GM23338 (cell line): Measurements from ENCODE around the gene FAU. TPM values are rescaled to one million over a fixed set of nuclear protein-coding genes. Genes with fewer than 3 reads are reported as not detected.
A peak's percentile ranks its signal among the peaks of the same experiment; 100 is the strongest.

Experiments
- ATAC-seq: fragments of 200-7000 bp; cut with Tn5 transposase; 3 replicates; pipeline ENCODE4 v1.9.1; 2020
- DNase-seq: peaks from one replicate; pipeline ENCODE4 v3.0.0-alpha.2; 2015; ENCODE audit warnings: low spot score
- H2AFZ ChIP-seq: fragments of 200-600 bp; sonication (generic); 2 replicates; pipeline ENCODE4 v1.8.0; 2016; ENCODE audit warnings: antibody characterized with exemption, mild to moderate bottlenecking, moderate library complexity
- H3F3A ChIP-seq: fragments of 200-600 bp; sonication (generic); replicated peaks from 2 replicates; pipeline ENCODE4 v1.8.0; 2017; ENCODE audit warnings: antibody characterized with exemption, mixed run types, low read depth
- H3K27ac ChIP-seq: fragments of 200-600 bp; sonication (generic); 2 replicates; pipeline ENCODE4 v1.6.1; 2016; ENCODE audit warnings: low read depth
- H3K27me3 ChIP-seq: fragments of 200-600 bp; sonication (generic); 2 replicates; pipeline ENCODE4 v1.8.0; 2016; ENCODE audit warnings: mild to moderate bottlenecking, mixed run types, moderate library complexity; ENCODE audit not compliant: insufficient read depth
- H3K36me3 ChIP-seq: fragments of 200-600 bp; sonication (generic); 2 replicates; pipeline ENCODE4 v1.8.0; 2016; ENCODE audit warnings: mild to moderate bottlenecking; ENCODE audit not compliant: insufficient read depth
- H3K4me1 ChIP-seq: fragments of 200-600 bp; sonication (generic); 2 replicates; pipeline ENCODE4 v1.8.0; 2016; ENCODE audit warnings: mild to moderate bottlenecking, moderate library complexity; ENCODE audit not compliant: insufficient read depth
- H3K4me2 ChIP-seq: fragments of 200-600 bp; sonication (generic); 2 replicates; pipeline ENCODE4 v1.7.1; 2017; ENCODE audit warnings: mixed run types
- H3K4me3 ChIP-seq: fragments of 200-600 bp; sonication (generic); 2 replicates; pipeline ENCODE4 v1.6.1; 2016; ENCODE audit warnings: mixed run types
- H3K79me2 ChIP-seq: fragments of 200-600 bp; sonication (generic); replicated peaks from 2 replicates; pipeline ENCODE4 v1.8.0; 2017; ENCODE audit warnings: mild to moderate bottlenecking; ENCODE audit not compliant: insufficient read depth
- H3K9me2 ChIP-seq: fragments of 200-600 bp; sonication (generic); 2 replicates; pipeline ENCODE4 v1.8.0; 2017; ENCODE audit not compliant: insufficient read depth
- H4K20me1 ChIP-seq: fragments of 200-600 bp; sonication (generic); replicated peaks from 2 replicates; pipeline ENCODE4 v1.8.0; 2017; ENCODE audit warnings: mild to moderate bottlenecking; ENCODE audit not compliant: insufficient read depth
- H3K27ac Mint-ChIP-seq: 2 replicates; pipeline ENCODE4 v1.8.0; 2020; ENCODE audit warnings: inconsistent platforms, mild to moderate bottlenecking, moderate library complexity, mixed read lengths
- H3K27me3 Mint-ChIP-seq: 3 replicates; pipeline ENCODE4 v1.8.0; 2022; ENCODE audit warnings: low read depth, mild to moderate bottlenecking, moderate library complexity, mixed read lengths, inconsistent platforms; ENCODE audit not compliant: insufficient read depth, poor library complexity
- H3K36me3 Mint-ChIP-seq: 3 replicates; pipeline ENCODE4 v1.8.0; 2021; ENCODE audit warnings: low read depth, mild to moderate bottlenecking, inconsistent platforms, moderate library complexity, mixed read lengths
- H3K4me1 Mint-ChIP-seq: 3 replicates; pipeline ENCODE4 v1.8.0; 2020; ENCODE audit warnings: mild to moderate bottlenecking, inconsistent platforms, mixed read lengths
- H3K4me3 Mint-ChIP-seq: 3 replicates; pipeline ENCODE4 v1.8.0; 2021; ENCODE audit warnings: moderate library complexity, mild to moderate bottlenecking, inconsistent platforms, mixed read lengths
- H3K9me3 Mint-ChIP-seq: 3 replicates; pipeline ENCODE4 v1.8.0; 2020; ENCODE audit warnings: moderate library complexity, mild to moderate bottlenecking, inconsistent platforms, mixed read lengths
- CREB1 ChIP-seq: fragments of 250-450 bp; sonication (Bioruptor Pico); IDR thresholded peaks from 2 replicates; pipeline ENCODE4 v1.5.0; 2020; ENCODE audit warnings: low read depth, mild to moderate bottlenecking, moderate library complexity
- CTCF ChIP-seq, 2 experiments: fragments of 200-600 bp in 1 of 2; sonication (generic) in 1 of 2; conservative IDR thresholded peaks; 2 replicates each; pipeline versions ENCODE4 v1.5.1 to v1.6.1; 2016 to 2017; ENCODE audit warnings: antibody characterized with exemption in 2 of 2, low read depth in 2 of 2, mild to moderate bottlenecking in 2 of 2, moderate library complexity in 1 of 2
- ETS1 ChIP-seq: IDR thresholded peaks from 2 replicates; pipeline ENCODE4 v1.6.1; 2016; ENCODE audit warnings: antibody characterized with exemption
- EZH2 ChIP-seq: fragments of 200-600 bp; sonication (generic); IDR thresholded peaks from one replicate; pipeline ENCODE4 v1.8.0; 2017; ENCODE audit warnings: antibody characterized with exemption, mild to moderate bottlenecking, low read depth; ENCODE audit not compliant: unreplicated experiment
- EZH2phosphoT487 ChIP-seq: fragments of 200-600 bp; sonication (generic); IDR thresholded peaks from one replicate; pipeline ENCODE4 v1.8.1; 2018; ENCODE audit warnings: antibody characterized with exemption; ENCODE audit not compliant: unreplicated experiment
- JUNB ChIP-seq: IDR thresholded peaks from one replicate; pipeline ENCODE4 v1.6.1; 2016; ENCODE audit warnings: antibody characterized with exemption; ENCODE audit not compliant: unreplicated experiment
- NANOG ChIP-seq: IDR thresholded peaks from 2 replicates; pipeline ENCODE4 v1.6.1; 2016; ENCODE audit warnings: antibody characterized with exemption, borderline replicate concordance
- POLR2AphosphoS5 ChIP-seq: IDR thresholded peaks from 2 replicates; pipeline ENCODE4 v1.6.1; 2016; ENCODE audit warnings: antibody characterized with exemption, low read depth
- ZNF114 ChIP-seq: fragments of 250-450 bp; sonication (Bioruptor Pico); IDR thresholded peaks from 2 replicates; pipeline ENCODE4 v1.5.0; 2020; ENCODE audit warnings: mild to moderate bottlenecking, moderate library complexity
- polyA plus RNA-seq: library from polyadenylated mRNA; unstranded; fragments of >200 nt; fragmentation: Nextera tagmentation; extraction: Ambion mirVana; gene quantifications from 2 replicates; pipeline ENCODE4 v1.2.1, GENCODE V29; 2016
- total RNA-seq: library from RNA; depleted of rRNA; stranded (reverse); fragments of >200 nt; shearing (Covaris generic); gene quantifications from 2 replicates; pipeline ENCODE4 v1.2.3, GENCODE V29; 2014

Gene FAU
- total and polyA plus RNA-seq, 2 experiments from 2014 or later = 262 to 1,177 TPM

GRCh38 chr11:65085446-65085845 is 36.5 kb downstream of the FAU start:
- Histone ChIP-seq H3K36me3 (peaks cover 5% of the 10 kb centered on the region), H3K9me2 (no peaks in the 10 kb centered on the region), H3K79me2 (peaks cover 39% of the 10 kb centered on the region), H3K4me2 (no peak overlapping the region), H2AFZ (no peak overlapping the region), H3K4me1 (peaks cover 8% of the 10 kb centered on the region; the same call in 1 of the 2 replicates), H3K27me3 (no peaks in the 10 kb centered on the region), H3F3A (peaks cover 14% of the 10 kb centered on the region; the same call in 1 of the 2 replicates), H4K20me1 (peaks cover 22% of the 10 kb centered on the region), H3K4me3 (peak overlapping the region; percentile 93), H3K27ac (no peak overlapping the region)
- DNase-seq (no peak), ATAC-seq (no peak)
- TF ChIP-seq EZH2 (no peak), ZNF114 (CRISPR knock-in tag) (no peak), CTCF (conservative IDR thresholded peaks at IDR 0.05; ENCODE audit: low read depth in 2 of 2) (no peak), CREB1 (CRISPR knock-in tag) (no peak), EZH2phosphoT487 (no peak), NANOG (no peak)
- peaks cover 29% of the 10 kb centered on the region for H3K36me3 Mint-ChIP-seq
- H3K9me3 Mint-ChIP-seq = no peaks in the 10 kb centered on the region; the same call in 2 of the 3 replicates
- peaks cover 20% of the 10 kb centered on the region for H3K4me1 Mint-ChIP-seq
- no peak overlapping the region for H3K27ac Mint-ChIP-seq
- peaks cover 8% of the 10 kb centered on the region for H3K27me3 Mint-ChIP-seq
- peak overlapping the region; percentile 100 for H3K4me3 Mint-ChIP-seq

- H3K79me2 ChIP-seq = peaks cover 44% of the 10 kb centered on the region
- H2AFZ ChIP-seq = peak overlapping the region; percentile 81; the same call in 1 of the 2 replicates
- no peaks in the 10 kb centered on the region for H3K9me2 ChIP-seq
- H3K4me1 ChIP-seq = peaks cover 8% of the 10 kb centered on the region; the same call in 1 of the 2 replicates
- Mint-ChIP-seq H3K4me3 (peak overlapping the region; percentile 100), H3K27me3 (peaks cover 8% of the 10 kb centered on the region), H3K27ac (peak overlapping the region; percentile 99), H3K4me1 (peaks cover 20% of the 10 kb centered on the region), H3K9me3 (no peaks in the 10 kb centered on the region; the same call in 2 of the 3 replicates), H3K36me3 (peaks cover 35% of the 10 kb centered on the region)
- H3K27ac ChIP-seq = peak overlapping the region; percentile 96
- no peaks in the 10 kb centered on the region for H3K27me3 ChIP-seq
- peak; percentile 19 for ATAC-seq
- peaks cover 19% of the 10 kb centered on the region; the same call in 1 of the 2 replicates for H3F3A ChIP-seq
- peaks cover 9% of the 10 kb centered on the region for H3K36me3 ChIP-seq
- peak overlapping the region; percentile 93 for H3K4me3 ChIP-seq
- DNase-seq = peak; percentile 53
- H4K20me1 ChIP-seq = peaks cover 28% of the 10 kb centered on the region
- H3K4me2 ChIP-seq = peak overlapping the region; percentile 96
- no peak for TF ChIP-seq EZH2phosphoT487
- TF ChIP-seq POLR2AphosphoS5 = no peak
- TF ChIP-seq JUNB = no peak
- no peak for TF ChIP-seq ETS1
- no peak for TF ChIP-seq CTCF (conservative IDR thresholded peaks at IDR 0.05; ENCODE audit: low read depth in 2 of 2)
Measured at GRCh38 chr11:65084598-65085375, 37.1 kb downstream of the FAU start.
